Activated CD8-positive, alpha-beta memory T cell treated with anti-CD3 and anti-CD28 coated beads, Interleukin-2, amount 50 U/mL, for 48 hours (primary cell): ENCODE results near the gene CNTN5.
"Not testable (repeated sequence)": the region's sequence is repeated elsewhere in the genome, so short reads cannot be mapped to it uniquely, and the experiment has no call there.

ENCODE experiments used
- DNase-seq: peaks from one replicate; pipeline ENCODE4 v3.0.0-alpha.2; 2020

CNTN5 gene

DNA sequence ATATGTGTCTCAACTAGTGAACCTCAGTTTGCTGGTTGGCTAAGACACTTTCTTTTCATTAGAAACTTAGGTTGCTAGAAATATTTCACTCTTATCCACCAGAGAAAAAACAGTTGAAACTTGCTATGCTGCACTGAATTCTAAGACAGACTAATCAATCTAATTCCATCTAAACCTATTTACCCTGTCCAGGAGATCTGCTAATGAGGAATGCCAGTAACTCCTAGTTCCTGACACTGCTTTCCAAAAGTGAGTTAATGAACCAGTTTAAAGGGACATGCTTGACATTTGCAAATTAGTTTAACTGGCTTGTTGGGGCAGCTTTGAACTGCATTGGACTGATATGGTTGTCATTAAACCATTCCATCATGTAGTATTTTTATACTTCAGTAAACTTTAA is 258.5 kb downstream of the CNTN5 start:
- DNase-seq = no peak

DNA sequence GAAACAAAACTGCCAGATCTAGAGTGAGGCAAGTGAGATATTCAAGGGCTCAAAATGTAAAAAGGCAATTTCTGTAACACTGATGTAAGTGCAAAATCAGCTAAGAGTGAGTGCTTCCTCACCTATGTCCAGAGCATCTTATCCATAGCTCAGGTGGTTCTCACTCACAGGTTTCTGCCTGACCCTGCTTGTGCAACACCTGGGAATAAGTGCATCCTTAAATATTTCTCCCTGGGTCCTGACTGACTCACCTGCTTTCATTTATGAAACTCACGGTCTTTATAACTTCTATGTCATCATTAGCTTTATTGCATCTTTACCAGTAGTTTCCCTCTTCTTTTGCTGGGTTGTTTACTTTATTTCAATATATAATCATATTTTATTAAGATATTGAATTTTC is 260.6 kb downstream of the CNTN5 start:
- no peak for DNase-seq

DNA sequence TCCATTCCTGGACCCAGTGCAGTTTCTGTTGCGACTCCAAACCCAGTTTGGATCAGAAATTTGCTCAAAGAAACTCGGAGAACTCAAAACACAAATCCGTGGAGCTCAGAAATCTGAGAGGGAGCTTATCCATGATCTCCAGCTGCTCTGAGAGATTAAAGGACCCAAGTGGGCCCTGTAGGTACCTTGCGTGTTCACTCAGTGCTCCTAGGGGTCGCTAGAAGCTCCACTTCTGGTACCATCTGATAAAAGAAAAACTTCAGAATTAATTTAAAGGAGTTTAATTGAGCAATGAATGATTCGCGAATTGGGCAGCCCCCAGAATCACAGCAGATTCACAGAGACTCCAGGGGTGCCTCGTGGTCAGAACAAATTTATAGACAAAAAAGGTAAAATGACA is 277.2 kb downstream of the CNTN5 start:
- not testable (repeated sequence) for DNase-seq

DNA sequence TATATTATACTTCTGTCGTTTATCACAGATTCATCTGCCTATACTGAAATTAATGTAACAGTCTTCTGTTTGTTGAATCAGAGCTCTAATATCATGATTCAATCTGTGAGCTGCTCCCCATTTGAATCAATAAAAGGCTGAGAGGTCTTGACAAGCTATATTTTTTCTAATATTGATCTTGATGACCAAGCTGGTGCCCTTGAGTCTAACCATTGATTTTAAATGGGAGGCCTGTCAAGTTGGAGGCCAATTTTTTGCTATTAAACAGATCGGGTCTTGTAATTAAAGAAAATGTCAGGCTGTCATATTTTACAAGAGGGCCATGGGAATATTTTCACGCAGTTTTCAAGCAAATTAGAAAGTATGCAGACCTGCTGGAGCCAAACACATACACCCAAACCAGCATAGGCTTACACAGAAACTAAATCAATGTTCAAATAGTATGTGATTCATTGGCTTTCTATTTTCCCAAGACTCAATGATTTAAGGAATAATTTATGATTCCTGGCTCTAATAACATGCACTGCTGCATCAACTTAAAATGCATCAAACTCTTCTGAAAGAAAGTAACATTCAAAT is 286.9 kb downstream of the CNTN5 start:
- no peak for DNase-seq

DNA sequence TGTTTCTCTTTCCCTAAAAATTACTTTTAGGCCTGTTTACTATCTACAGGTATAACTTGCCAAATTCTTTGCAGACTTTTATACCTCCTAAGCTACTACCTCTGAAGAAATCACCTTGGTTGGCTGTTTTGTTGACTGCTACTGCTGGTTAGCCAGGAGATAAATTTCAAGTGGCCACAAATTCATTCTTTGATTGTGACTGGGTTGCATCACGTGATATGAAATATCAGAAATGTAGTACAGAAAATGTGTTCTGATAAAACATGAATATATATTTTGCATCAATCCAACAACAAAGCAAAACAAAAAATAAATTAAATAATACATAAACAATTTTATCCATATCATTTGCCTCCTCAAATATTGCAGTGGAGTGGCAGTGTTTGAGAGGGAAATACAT is 291.1 kb downstream of the CNTN5 start:
- no peak for DNase-seq

DNA sequence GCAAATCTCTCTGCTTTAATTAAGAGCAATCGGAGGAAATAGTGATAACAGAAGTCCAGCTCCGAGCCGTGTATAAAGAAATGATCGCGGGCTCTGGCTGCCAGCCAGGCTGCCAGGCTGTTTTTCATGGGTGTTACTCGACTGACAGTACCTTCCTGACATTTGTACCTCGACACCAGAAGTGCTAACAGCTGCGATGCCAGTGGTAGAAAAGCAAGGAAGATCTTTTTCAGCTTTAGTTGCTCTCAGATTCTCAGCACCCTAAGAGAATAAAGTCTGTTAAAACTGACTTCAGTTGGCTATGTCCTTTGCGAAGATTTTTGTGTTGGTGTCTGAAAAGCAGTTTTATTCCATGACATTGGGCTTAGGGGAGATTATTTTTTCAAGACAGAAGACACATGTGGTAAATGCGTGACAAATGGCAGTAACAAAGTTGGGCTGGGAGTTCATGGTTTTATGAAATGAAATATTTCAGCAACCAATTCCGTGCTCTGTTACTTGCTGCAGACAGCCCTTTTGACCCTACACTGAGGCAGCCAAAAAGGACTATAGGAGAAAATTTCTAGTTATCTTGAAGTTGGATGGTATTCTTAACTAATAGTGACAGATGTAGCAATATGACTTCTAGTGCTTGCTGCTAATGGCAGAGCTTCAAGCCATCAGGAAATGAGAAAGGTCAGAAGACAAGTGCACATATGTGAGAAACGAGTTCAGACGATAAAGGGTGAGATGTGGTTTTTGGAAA is 296.2 kb downstream of the CNTN5 start:
- DNase-seq = no peak

DNA sequence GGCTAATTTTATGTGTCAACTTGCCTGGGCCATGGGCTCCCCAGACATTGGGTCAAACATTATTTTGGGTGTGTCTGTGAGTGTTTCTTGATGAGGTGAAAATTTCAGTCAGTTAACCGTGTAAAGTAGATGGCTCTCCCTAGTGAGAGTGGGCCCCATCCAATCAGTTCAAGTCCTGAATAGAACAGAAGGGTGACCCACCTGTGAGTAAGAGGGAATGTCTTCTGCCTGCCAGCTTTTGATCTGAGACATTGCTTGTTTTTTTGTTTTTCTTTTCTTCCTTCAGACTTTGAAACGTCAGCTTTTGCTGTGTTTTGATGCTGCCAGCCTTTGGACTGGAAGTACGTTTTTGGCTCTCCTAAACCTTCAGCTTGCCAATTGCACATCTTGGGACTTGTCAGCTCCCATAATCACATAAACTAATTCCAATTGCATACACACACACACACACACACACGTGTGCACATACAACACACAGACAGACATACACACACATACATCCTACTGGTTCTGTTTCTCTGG is 300.1 kb downstream of the CNTN5 start:
- DNase-seq = no peak

- no peak for DNase-seq
Measured at GRCh38 chr11:99325847-99326246, 305.1 kb downstream of the CNTN5 start.

DNA sequence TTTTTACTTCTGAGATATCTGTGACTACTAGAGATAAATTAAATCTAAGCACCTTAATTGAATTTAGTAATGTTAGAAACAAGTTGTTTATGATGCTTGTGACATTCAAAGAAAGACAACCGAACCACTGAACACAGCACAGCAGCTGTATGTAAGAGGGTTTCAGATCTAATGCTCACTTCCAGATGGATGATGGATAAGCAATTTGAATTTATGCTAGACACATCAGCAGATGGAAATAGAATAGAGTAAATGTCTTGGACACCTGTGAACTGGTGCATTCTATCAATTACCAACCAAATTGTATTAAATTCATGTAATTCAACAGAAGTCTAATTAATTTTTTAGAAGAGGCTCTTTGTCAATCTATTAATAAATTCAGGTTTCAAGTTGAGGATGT is 306.3 kb downstream of the CNTN5 start:
- DNase-seq = no peak

DNA sequence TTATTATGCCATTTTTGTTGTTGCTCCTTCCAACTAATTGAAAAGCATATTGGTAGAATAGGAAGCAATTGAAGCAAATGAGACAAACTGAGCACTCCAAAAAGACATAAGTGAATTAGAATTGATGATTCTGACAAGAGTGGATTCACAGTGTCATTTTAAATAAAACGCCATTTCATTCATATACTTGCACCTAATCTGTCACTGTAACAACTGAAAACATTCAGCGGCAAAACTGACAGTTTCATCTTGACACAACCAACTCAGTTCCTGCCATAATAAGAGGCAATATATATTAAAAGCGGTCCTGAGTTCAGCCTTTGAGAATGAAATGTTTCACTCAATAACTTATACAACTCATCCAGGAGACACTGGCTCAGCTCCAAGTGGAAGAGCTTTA is 306.8 kb downstream of the CNTN5 start:
- DNase-seq = no peak

DNA sequence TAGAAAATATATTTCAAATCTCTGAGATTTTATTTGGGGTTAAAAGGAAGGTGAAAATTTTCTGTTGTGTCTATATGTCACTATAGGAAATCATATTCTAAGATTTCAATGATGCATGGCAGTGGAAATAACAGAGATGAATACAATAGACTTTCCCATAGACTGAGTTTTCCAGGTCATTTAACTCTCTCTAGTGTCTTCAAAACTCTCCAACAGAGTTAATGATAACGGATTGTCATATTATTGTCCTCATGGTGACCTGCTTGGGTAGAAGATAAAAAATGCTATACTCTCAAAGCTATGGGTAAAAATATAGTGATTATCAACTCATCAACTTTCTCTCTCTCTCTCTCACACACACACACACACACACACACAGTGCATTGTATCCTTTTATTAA is 312.9 kb downstream of the CNTN5 start:
- no peak for DNase-seq

DNA sequence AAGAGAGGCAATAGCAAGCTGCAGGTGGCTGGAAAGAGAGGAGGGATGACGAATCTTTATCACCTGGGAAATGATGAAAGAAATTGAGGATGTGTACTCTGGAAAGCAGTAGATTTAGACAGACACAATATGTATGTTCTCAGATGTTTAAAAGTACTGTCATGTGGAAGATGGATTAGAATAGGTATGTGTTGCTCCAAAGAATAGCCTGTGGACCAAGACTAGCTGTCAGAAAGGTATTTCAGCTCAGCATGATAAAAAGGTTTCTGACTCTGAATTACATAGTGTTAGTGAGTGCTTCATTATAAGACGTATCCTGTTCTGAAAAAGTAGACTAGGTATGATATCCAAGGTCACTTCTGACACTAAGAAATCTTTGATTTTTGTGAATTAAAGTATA is 322.4 kb downstream of the CNTN5 start:
- no peak for DNase-seq

GRCh38 chr11:99349151-99349673 is 328.5 kb downstream of the CNTN5 start:
- DNase-seq = no peak

DNA sequence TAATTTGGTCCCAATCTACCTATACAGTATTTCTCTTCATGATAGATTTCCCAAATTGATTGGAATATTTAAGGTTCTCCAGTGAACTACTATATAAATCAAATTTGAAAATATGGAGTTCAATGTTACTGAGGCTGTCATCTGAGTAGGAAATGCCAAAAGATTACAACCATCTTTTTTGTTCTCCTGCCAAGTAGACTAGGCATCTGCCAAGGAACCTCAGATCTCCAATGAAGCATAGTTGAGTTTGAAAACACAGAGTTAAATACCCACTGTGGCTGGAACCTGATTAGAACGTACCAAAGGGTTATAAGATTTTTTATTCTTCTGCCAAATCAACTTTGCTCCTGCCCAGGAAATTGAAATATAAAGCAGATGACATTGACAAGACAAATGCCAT is 330.9 kb downstream of the CNTN5 start:
- no peak for DNase-seq

GRCh38 chr11:99352642-99353041 is 331.9 kb downstream of the CNTN5 start:
- DNase-seq = no peak

DNA sequence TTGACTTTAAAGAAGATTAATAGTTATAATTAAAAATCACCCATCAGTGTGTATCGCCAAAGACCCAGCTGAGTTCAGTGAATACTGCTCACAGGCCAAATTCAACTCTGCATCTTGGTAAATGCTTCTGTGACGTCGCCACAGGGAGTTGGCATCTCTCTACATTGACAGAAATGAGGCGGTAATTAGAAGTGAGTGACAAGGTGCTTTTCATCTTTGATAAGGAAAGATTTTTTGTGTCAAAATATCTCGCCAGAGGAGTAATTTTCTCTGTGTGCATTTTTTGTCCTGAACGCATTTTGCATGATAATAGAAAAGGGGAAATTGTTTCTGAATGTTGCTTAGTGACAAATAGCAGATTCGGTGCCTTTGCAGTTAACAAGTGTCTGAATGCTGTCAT is 345.8 kb downstream of the CNTN5 start:
- no peak for DNase-seq

DNA sequence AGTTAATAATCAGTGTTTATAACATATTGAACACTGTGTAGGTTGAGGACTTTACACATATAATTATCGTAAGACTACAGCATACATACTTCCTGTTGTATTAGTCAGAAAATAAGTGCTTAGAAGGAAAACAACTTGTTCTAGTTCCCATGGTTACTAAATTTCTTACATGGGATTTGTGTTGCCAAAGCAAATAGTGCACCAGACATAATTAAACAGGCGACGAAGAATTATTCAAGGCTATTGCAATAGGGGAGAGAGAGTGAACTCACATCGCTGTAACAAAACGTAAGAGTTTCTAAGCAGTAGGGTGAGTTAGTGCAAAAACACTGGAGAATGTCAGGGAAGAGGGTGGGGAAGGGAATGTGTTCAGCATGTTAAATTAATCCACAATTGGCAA is 347.8 kb downstream of the CNTN5 start:
- no peak for DNase-seq

- DNase-seq = no peak
Measured at GRCh38 chr11:99370549-99371216, 349.9 kb downstream of the CNTN5 start.

- DNase-seq = no peak
Measured at GRCh38 chr11:99371257-99371656, 350.5 kb downstream of the CNTN5 start.

DNA sequence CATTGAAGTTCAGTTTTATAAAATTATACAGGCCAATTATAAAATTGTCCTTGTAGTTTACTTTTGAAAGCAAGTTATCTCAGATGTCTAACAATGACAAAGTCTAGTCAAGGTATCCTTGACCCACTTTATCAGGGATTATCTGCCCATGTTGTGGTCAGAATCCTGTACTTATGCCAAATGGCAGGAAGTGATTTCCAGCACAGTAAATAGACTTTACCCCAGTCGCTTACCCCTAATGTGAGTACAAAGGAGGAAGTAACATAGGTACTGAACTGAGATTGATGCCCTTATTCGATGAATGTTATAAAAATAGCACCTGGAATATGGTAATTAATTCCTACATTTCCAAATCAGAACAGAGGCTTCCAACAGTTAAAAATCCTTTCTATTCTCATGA is 355.7 kb downstream of the CNTN5 start:
- no peak for DNase-seq

DNA sequence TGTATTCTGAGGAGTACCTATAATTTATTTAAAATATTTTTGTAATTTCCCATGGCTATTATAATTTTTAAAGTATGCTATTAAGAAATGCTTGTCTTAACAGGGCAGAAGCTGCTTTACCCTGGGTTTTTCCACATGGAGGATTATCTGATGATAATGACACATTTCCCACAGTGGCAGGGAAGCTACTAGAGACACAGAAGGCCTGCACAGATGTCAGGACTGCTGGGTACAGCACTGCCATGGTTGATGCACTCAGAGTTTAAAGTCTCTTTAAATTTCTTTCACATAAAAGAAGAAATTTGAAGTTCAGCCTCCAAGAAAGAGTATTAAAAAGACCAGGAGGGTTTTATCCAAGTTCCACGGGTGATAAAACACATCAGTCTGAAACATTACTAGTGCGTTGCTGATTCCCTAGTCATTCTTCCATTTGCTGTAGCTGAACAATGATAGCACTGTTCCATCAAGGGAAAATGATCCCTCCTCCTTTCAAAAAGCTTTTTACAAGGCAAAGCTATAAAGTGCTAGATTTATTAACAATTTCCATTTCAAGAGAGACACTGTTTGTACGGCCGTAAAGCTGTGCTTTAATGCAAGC is 363.0 kb downstream of the CNTN5 start:
- no peak for DNase-seq

- DNase-seq = no peak
Measured at GRCh38 chr11:99391245-99391644, 370.5 kb downstream of the CNTN5 start.

GRCh38 chr11:99406345-99406744 is 385.6 kb downstream of the CNTN5 start:
- no peak for DNase-seq

DNA sequence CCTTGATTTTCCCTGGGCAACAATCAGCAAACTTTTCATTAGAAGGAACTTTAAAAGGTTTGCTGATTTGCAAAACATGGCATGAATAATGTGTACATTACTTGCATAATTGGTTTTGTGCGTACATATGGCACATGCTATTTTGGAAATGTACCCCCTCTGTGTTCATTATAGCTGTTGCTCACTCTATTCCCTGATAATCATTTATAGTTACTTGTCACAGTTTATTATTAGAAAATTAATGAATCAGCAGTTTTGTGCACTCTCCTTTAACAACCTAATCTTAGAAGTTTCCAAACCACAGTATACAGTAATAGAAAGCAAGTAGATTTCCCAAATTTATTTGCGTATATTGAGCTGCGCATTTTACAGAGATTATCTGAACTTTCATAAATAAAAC is 389.9 kb downstream of the CNTN5 start:
- DNase-seq = no peak
